CD4-positive, alpha-beta T cell treated with Interleukin-6 for 4 hours (primary cell): ENCODE results near the gene UQCRH.

ENCODE experiments used
- DNase-seq: peaks from one replicate; pipeline ENCODE4 v3.0.0-alpha.2; 2020; ENCODE audit warnings: mixed read lengths

Gene UQCRH

GRCh38 chr1:46303038-46303871 lies at the start of gene UQCRH, which contains the start of gene LRRC41:
Gene UQCRH, plus strand, starts transcription at chr1:46303698. Its CDS starts 69 bp downstream, at chr1:46303767.
Gene LRRC41, minus strand, starts transcription at chr1:46303616. Its CDS starts 294 bp downstream, at chr1:46303322.
- DNase-seq, result peak; percentile 93

DNA sequence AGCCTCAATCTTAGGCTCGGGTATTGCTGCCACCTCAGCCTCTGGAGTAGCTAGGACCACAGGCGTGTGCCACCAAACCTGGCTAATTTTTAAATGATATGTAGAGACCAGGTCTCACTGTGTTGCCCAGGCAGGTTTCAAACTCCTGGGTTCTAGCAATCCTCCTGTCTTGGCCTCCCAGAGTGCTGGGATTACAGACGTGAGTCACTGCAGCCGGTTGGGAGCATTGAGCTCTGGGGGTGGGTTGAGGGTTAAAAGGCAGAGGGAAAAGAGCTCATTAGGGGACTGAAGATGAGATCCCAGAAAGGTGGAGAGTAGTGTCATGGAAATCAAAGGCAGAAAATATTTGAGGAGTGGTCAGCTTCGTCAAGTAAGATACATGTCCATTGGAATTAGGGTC lies 48.8 kb upstream of the UQCRH start:
- DNase-seq, result no peak

GRCh38 chr1:46256523-46256922 lies 47.0 kb upstream of the UQCRH start:
- DNase-seq, result no peak

DNA sequence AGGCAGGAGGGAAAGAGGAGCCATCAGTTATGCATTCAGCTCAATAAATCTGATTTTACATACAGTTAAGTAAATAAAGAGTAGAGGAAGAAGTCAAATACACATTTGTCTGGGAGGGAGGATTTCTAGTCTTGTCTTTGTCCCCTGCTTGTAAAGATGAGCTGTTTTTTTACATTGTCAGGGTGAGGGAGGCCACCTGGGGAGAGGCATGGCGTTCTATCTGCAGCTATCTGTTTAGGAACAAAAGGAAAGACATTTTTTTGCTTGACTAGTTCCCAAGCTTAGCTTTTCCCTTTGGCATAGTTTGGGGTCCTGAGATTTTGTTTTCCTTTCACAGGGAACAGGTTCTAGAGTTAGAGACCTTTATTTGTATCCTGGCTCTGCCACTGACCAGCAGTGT lies 41.0 kb upstream of the UQCRH start:
- no peak for DNase-seq

GRCh38 chr1:46263146-46263545 lies 40.4 kb upstream of the UQCRH start:
- DNase-seq, result no peak

GRCh38 chr1:46268578-46268977 lies 34.9 kb upstream of the UQCRH start:
- no peak for DNase-seq

DNA sequence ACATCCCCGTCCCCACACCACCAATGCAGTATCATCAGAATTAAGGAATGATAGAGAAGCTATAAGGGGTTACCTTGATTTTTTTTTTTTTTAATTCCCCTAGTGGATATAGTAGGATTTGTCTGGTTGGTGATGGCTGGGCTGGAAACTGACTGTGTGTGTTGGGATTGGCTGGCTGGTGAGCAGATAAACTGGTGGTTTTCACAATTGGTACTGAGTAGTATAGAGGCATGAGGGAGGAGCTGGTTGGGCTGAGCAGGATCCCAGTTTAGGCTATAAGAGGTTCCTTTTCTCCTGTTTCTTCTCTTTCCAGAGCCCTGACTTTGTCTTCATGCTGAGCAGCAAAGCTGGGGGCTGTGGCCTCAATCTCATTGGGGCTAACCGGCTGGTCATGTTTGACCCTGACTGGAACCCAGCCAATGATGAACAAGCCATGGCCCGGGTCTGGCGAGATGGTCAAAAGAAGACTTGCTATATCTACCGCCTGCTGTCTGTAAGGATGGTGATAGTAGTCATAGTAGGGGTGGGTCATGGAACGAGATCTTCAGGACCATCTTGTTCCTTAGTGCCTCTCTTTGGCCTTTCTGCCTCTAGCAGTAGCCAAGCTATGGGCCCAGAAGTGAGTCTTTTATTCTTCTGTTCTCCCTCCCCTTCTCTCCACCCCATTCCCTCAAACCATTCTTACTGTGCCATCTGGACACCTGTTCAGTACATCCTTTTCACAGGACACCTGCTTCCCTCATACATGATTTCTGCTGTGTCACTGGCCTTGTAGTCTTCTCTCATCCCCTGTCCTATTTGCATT lies 29.1 kb upstream of the UQCRH start:
- no peak for DNase-seq

DNA sequence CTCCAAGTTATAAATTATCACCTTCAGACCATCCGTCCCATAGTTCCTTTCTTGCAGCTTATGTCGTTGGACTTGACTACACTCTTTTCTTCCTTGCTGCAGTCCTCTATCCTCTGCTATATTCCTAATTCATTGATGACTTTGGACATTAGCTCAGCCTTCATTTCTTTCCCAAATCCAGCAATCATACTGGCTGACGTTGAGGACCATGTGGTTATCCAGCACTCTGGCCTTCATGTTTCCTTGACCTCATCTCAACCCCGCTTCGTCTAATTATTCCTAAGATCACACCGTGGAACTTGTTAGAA lies 28.5 kb upstream of the UQCRH start:
- no peak for DNase-seq

- DNase-seq, result no peak
Observed at GRCh38 chr1:46277658-46278373, 25.7 kb upstream of the UQCRH start.

DNA sequence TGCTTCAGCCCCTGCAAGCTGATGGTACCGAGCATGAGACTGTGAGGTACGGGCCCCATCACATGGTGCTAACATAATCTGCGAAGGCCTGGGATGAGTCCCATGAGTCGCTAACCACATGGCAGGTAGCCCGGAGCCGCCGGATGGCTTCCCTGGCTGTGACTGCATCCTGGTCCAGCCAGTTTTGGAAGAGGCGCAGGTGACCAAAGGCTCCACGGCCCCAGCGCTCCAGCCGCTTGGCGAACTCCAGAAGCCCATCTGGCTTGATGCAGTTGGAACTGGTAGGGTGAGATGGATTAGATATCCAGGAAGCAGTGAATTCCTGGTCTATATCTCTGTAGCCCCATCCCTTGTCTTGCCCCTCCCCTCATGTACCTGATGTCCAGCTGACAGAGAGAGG lies 24.7 kb upstream of the UQCRH start:
- DNase-seq, result no peak

GRCh38 chr1:46280092-46280491 lies 23.4 kb upstream of the UQCRH start:
- no peak for DNase-seq

GRCh38 chr1:46281021-46281420 lies 22.5 kb upstream of the UQCRH start:
- no peak for DNase-seq

DNA sequence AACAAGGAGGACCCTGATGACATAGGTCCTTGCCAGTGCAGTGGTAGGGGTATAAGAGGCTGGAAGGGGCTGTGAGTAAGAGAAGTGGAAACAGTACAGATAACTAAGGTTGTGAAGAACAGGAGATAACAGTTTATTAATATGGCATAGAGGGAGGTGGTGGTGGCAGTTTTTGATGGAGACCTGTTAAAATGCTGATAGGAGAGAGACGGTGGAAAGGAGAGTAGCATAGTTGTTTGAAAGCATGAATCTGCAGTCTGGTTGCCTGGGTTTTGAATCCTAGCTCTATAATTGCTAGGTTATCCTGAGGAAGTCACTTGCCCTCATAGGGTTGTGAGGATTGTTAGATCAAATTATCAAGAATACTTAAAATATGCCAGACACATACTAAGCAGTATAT lies 19.4 kb upstream of the UQCRH start:
- no peak for DNase-seq

DNA sequence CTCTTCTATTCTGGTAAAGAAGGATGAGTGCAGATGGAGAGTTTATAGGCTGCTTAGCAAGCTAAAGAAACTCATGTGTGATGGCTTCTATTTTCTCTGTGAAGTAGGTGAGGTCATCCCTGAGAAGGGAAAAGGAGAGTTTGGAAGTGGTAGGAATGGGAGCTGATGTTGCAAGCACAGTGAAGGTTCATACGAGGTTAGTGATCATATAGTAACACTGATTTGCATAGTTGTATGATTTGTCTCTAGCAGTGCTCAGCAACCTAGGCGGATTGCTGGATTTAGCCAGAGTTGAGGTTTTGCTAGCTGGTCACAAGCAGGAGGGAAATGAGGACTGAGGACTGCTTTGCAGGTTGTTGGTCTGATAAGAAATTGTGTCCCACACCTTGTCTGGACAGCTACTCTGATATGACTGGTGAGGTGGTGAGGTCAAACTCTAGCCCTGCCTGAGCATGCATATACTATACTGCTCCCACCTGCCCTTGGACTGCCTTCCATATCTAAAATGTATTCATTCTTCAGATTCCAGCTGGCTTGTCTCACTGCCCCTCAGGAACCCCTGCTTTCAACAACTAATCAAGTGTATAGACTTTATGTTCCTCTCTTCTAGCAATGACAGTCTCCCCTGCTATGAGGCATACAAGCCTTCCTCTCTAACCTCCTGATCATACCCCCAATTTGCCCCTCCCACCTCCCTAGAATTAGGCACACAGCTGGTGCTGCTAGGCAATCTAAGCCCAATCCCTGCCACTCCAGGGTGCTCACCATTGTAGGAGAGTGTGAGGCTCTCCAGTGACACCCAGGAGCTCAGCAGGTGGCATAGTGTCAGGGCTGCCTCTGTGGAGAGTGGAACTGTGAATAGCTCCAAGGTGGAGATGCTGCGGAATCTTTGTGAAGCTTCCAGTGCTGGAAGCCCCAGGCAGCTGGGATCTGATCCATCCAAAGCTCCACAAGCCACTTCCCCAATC lies 18.6 kb upstream of the UQCRH start:
- DNase-seq, result no peak

- DNase-seq, result peak; percentile 40
Observed at GRCh38 chr1:46285730-46286477, 17.6 kb upstream of the UQCRH start.

DNA sequence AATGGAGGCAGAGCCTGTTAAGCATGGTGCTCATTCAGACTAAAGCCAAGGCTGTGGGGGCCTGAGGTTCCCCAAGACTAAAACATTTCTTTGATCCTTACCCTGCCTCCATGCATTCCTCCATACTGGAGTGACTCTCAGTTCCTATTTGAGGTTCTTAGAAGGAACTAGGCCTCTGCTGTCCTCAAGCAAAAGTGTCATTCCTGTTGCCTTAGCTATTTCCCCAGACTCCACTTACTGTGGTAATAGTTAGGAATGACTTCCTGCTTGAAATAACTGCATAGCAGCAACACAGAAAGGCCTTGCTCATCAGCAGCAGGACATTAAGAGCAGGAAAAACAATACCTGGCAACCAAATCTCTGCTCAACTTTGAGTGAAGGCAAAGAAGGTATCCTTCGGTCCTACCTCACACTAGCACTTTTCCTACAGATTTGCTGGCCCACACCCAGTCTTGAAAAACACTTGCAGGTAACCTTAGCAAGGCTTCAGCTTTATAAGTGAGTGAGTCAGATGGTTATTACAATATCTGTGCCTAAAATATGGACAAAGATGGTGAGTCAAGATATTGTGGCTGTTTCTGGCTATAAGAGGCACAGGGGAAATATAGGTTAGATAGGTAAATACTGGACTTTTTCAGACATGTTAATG lies 14.9 kb upstream of the UQCRH start:
- DNase-seq, result no peak

GRCh38 chr1:46289134-46289494 lies 14.4 kb upstream of the UQCRH start:
- DNase-seq, result no peak

DNA sequence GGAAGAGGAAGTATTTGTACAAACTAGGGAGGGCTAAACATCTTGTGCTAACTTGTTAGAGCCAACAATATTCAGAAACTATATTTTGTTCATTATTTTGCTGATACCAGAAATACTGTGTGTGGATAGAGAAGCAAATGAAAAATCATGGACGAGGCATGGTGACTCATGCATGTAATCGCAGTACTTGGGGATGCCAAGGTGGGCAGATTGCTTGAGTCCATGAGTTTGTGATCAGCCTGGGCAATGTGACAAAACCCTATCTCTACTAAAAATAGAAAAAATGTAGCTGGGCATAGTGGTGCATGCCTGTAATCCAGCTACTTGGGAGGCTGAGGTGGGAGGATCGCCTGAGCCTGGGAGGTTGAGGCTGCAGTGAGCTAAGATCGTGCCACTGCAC lies 13.5 kb upstream of the UQCRH start:
- no peak for DNase-seq

- no peak for DNase-seq
Observed at GRCh38 chr1:46295306-46295705, 8.2 kb upstream of the UQCRH start.

DNA sequence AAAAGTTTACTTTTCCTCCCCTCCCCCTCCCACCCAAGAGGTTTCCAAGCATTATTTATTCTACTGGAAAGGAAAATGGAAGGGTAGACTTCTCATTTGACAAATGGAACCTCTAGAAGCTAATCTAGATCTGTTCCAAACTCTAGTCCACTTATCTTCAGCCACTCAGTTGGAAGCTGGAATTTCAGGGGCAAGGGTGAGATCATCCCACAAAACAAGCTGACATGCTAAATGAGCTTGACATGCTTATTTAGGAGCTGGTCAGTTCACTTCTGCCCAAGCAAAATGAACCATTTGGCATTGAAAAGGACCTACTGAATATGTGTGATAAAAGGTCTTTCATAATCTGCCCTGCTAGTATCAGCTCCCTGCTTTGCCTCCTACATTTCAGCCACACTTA lies 5.1 kb upstream of the UQCRH start:
- DNase-seq, result no peak
